HuH-7 (cell line): ENCODE results near the gene C1orf94.

Experiments used
- DNase-seq: peaks from one replicate; pipeline ENCODE4 v3.0.0; 2011; ENCODE audit warnings: low spot score

The C1orf94 gene

GRCh38 chr1:34176830-34177603 is at the start of gene C1orf94:
Gene C1orf94 (plus strand): TSS chr1:34176907. CDS start chr1:34177790, 883 bp downstream.
- DNase-seq, result no peak

GRCh38 chr1:34127006-34128000 is 49.4 kb upstream of the C1orf94 start:
- no peak for DNase-seq

- no peak for DNase-seq
These were observed 48.4 kb upstream of the C1orf94 start for GRCh38 chr1:34128186-34128889.

- DNase-seq, result no peak
These were observed 47.1 kb upstream of the C1orf94 start for GRCh38 chr1:34129630-34130029.

GRCh38 chr1:34130306-34130705 is 46.4 kb upstream of the C1orf94 start:
- no peak for DNase-seq

GRCh38 chr1:34131396-34132160 is 45.1 kb upstream of the C1orf94 start:
- no peak for DNase-seq

- no peak for DNase-seq
These were observed 44.6 kb upstream of the C1orf94 start for GRCh38 chr1:34132161-34132420.

- no peak for DNase-seq
These were observed 39.3 kb upstream of the C1orf94 start for GRCh38 chr1:34137411-34137810.

- no peak for DNase-seq
These were observed 36.6 kb upstream of the C1orf94 start for GRCh38 chr1:34140011-34140676.

GRCh38 chr1:34143975-34144374 is 32.7 kb upstream of the C1orf94 start:
- no peak for DNase-seq

GRCh38 chr1:34144766-34145165 is 31.9 kb upstream of the C1orf94 start:
- DNase-seq, result no peak

GRCh38 chr1:34147301-34147700 is 29.4 kb upstream of the C1orf94 start:
- DNase-seq, result no peak

GRCh38 chr1:34149501-34149900 is 27.2 kb upstream of the C1orf94 start:
- no peak for DNase-seq

GRCh38 chr1:34153246-34153645 is 23.5 kb upstream of the C1orf94 start:
- DNase-seq, result no peak

GRCh38 chr1:34155860-34156259 is 20.8 kb upstream of the C1orf94 start:
- no peak for DNase-seq

- DNase-seq, result peak; percentile 30
These were observed 20.0 kb upstream of the C1orf94 start for GRCh38 chr1:34156739-34157138.

GRCh38 chr1:34162852-34163766 is 13.6 kb upstream of the C1orf94 start:
- peak; percentile 36 for DNase-seq

GRCh38 chr1:34163792-34164731 is 12.6 kb upstream of the C1orf94 start:
- DNase-seq, result no peak
